Activated CD8-positive, alpha-beta T cell treated with anti-CD3 and anti-CD28 coated beads for 36 hours (primary cell): ENCODE measurements around the gene PNLDC1. TPM values are rescaled to one million over a fixed set of nuclear protein-coding genes. Genes with fewer than 3 reads are reported as not detected.

Source experiments
- ATAC-seq: fragments of 200-7000 bp; cut with Tn5 transposase; one replicate; pipeline ENCODE4 v1.10.0; 2021; ENCODE audit warnings: mild to moderate bottlenecking, moderate library complexity
- CTCF ChIA-PET: fragments of 350-600 bp; sonication (Branson Sonifier 250); formaldehyde crosslinking; loops from one replicate; lab custom pipeline; 2021; ENCODE audit warnings: antibody characterized with exemption; lab: Charles Lee
- POLR2A ChIA-PET: fragments of 350-600 bp; sonication (Branson Sonifier 250); formaldehyde crosslinking; loops from one replicate; lab custom pipeline; 2021; ENCODE audit warnings: antibody characterized with exemption; lab: Charles Lee
- DNase-seq: peaks from one replicate; pipeline ENCODE4 v3.0.0-alpha.2; 2020
- H3K27ac Mint-ChIP-seq: one replicate; pipeline ENCODE4 v1.8.0; 2021; ENCODE audit warnings: mild to moderate bottlenecking, mixed read lengths
- H3K27me3 Mint-ChIP-seq: one replicate; pipeline ENCODE4 v1.8.0; 2021; ENCODE audit warnings: mixed read lengths
- H3K36me3 Mint-ChIP-seq: one replicate; pipeline ENCODE4 v1.8.0; 2021; ENCODE audit warnings: low read depth, mixed read lengths
- H3K4me1 Mint-ChIP-seq: one replicate; pipeline ENCODE4 v1.8.0; 2021; ENCODE audit warnings: low read depth, mixed read lengths
- H3K4me3 Mint-ChIP-seq: one replicate; pipeline ENCODE4 v1.8.0; 2021; ENCODE audit warnings: mild to moderate bottlenecking, moderate library complexity, mixed read lengths
- H3K9me3 Mint-ChIP-seq: one replicate; pipeline ENCODE4 v1.8.0; 2021; ENCODE audit warnings: mixed read lengths
- intact Hi-C: fragments of 100-400 bp; cut with micrococcal nuclease; formaldehyde crosslinking; loops from one replicate; pipeline ENCODE4 v1.10.0; 2022
- total RNA-seq, 2 experiments: library from RNA; stranded (reverse); gene quantifications; one replicate each; pipeline ENCODE4 v1.2.3, GENCODE V29; 2021
- TF ChIP-seq, protein P1 (sequence below): fragments of 200-600 bp; IDR thresholded peaks from one replicate; pipeline ENCODE4 v1.8.0; 2022; ENCODE audit warnings: antibody characterized with exemption, mild to moderate bottlenecking

PNLDC1 gene
- total RNA-seq, 2 experiments from 2014 or later, result 0.34 to 0.54 TPM

DNA sequence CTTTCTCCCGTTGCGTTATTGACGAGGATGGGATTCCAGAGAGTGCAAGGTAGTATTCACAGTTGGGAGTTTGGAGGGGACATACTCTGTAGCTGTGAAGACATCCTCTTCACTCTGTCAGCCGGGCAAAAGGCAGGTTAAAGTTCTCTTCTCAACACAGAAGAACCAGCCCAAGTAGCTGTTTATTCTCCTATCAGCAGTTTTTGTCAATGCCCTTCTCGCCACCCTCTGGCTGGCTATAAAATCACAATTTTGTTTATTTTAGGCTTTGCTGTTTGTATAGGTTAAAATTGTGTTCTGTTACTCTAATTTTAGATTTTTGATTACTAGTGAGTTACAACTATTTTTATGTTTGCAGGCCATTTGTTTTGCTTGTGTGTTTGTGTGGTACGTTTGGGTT, 52.8 kb downstream of the PNLDC1 start:
- ChIA-PET CTCF (interaction anchor here (0.7 to 2.1 kb wide), 6 partner anchors 9 to 161 kb away, joined by 3 to 6 read pairs (median 4); partner anchors contain the start of gene MRPL18), POLR2A (no interaction called here)
- peaks cover 2% of the 10 kb centered on the region for H3K36me3 Mint-ChIP-seq
- intact Hi-C loops, result no loop called here
- DNase-seq (no peak), ATAC-seq (peak; percentile 30)
- peaks cover 8% of the 10 kb centered on the region for H3K9me3 Mint-ChIP-seq
- H3K4me3 Mint-ChIP-seq, result no peak overlapping the region
- TF ChIP-seq, protein P1, sequence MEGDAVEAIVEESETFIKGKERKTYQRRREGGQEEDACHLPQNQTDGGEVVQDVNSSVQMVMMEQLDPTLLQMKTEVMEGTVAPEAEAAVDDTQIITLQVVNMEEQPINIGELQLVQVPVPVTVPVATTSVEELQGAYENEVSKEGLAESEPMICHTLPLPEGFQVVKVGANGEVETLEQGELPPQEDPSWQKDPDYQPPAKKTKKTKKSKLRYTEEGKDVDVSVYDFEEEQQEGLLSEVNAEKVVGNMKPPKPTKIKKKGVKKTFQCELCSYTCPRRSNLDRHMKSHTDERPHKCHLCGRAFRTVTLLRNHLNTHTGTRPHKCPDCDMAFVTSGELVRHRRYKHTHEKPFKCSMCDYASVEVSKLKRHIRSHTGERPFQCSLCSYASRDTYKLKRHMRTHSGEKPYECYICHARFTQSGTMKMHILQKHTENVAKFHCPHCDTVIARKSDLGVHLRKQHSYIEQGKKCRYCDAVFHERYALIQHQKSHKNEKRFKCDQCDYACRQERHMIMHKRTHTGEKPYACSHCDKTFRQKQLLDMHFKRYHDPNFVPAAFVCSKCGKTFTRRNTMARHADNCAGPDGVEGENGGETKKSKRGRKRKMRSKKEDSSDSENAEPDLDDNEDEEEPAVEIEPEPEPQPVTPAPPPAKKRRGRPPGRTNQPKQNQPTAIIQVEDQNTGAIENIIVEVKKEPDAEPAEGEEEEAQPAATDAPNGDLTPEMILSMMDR, result no peak
- H3K27me3 Mint-ChIP-seq, result no peaks in the 10 kb centered on the region
- H3K4me1 Mint-ChIP-seq, result peaks cover 3% of the 10 kb centered on the region
- no peak overlapping the region for H3K27ac Mint-ChIP-seq

DNA sequence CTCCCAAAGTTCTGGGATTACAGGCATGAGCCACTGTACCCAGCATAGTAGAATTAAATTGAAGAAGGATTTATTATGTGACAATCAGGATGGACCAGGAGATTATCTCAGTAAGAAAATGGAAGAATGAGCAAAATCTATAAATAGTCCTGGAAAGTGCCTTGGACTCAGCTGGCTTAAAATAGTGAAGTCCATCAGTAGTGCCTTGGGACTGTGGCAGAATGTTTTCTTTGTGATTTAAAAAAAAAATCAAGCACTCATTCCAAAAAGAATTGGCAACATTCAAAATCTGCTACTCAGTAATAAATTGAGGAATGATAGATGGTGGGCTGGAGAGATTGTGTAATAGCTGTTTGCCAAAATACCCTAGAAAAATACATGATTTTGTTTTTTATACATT, 53.7 kb downstream of the PNLDC1 start:
- Mint-ChIP-seq H3K27ac (no peak overlapping the region), H3K9me3 (peaks cover 3% of the 10 kb centered on the region), H3K27me3 (no peaks in the 10 kb centered on the region), H3K36me3 (no peaks in the 10 kb centered on the region), H3K4me1 (peaks cover 3% of the 10 kb centered on the region), H3K4me3 (no peak overlapping the region)
- intact Hi-C loops, result no loop called here
- ChIA-PET POLR2A (no interaction called here), CTCF (no interaction called here)
- TF ChIP-seq, protein P1, result no peak
- ATAC-seq (no peak), DNase-seq (no peak)

DNA sequence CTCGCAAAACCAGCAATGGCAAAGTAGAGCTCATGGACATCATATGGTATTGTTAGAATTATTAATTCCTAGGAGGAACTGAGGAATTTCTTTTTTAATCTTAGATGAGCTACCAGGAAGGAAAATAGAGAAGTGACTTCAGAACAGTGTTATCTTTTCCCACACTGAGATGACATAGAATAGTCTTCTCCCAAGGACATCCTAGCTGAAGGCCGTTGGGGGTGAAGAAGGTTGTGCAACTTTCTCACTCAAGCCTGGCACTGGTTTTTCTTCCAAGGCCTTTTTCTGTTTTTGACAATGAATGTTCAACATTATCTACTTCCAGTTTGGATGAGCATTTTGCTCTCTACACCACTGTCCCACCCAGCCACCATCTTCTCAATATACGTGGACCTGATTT, 54.9 kb downstream of the PNLDC1 start:
- H3K27me3 Mint-ChIP-seq, result no peaks in the 10 kb centered on the region
- CTCF ChIA-PET, result interaction anchor here (1.5 kb wide), 1 partner anchor 163 kb away, joined by 4 read pairs; no protein-coding TSS in a partner anchor
- H3K4me1 Mint-ChIP-seq, result no peaks in the 10 kb centered on the region
- ATAC-seq, result no peak
- no peak overlapping the region for H3K4me3 Mint-ChIP-seq
- H3K9me3 Mint-ChIP-seq, result peaks cover 3% of the 10 kb centered on the region
- H3K36me3 Mint-ChIP-seq, result no peaks in the 10 kb centered on the region
- TF ChIP-seq, protein P1, result no peak
- intact Hi-C loops, result no loop called here
- H3K27ac Mint-ChIP-seq, result no peak overlapping the region
- POLR2A ChIA-PET, result interaction anchor here (0.8 kb wide), 1 partner anchor 65 kb away, joined by 3 read pairs; the partner anchor contains the start of gene TCP1
- no peak for DNase-seq

DNA sequence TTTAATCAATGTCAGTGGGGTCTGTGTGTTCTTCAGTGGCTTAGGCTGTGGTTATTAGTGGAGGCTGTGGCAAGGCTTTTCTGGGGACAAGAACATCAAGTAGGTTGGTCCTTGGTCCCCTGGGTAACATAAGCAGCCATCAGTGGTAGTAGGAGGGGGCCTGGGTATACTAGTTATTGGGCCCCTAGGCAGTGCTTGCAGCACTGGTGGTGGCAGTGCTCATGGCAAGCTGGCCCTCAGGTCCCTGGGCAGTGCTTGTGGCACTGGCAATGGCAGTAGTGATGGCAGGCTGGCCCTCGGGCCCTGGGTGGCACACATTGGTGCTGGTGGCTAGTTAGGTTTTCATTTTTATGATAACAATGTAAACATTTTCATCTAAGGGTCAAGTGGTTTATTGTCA, 58.2 kb downstream of the PNLDC1 start:
- TF ChIP-seq, protein P1, result no peak

DNA sequence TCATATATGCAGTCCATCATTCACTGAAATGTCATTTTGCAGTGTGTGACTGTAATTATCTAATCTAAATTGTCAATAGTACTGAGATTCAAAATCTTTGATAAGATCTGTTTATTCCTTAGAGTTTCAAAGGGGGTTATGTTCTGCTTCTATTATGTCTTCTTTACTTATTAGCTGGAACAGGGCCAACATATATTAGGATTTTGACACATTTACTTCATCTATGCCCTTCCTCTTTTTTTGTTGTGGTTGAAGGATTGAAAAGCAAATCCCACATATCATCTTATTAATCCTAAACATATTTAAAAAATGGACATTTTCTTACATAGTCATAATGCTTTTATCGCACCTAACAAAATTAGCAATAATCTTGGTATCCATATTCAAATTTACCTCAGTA, 60.4 kb downstream of the PNLDC1 start:
- Mint-ChIP-seq H3K36me3 (no peaks in the 10 kb centered on the region), H3K4me3 (no peak overlapping the region), H3K27ac (no peak overlapping the region), H3K27me3 (peaks cover 2% of the 10 kb centered on the region), H3K9me3 (peaks cover 3% of the 10 kb centered on the region), H3K4me1 (peaks cover 15% of the 10 kb centered on the region)
- intact Hi-C loops, result loop anchor here (5.0 to 10.0 kb wide), 3 partner anchors 82 to 594 kb away; no protein-coding TSS in a partner anchor
- DNase-seq (no peak), ATAC-seq (no peak)
- ChIA-PET CTCF (no interaction called here), POLR2A (no interaction called here)
- TF ChIP-seq, protein P1, result no peak

More for the DNA sequence above, 58.2 kb downstream of the PNLDC1 start:
- no peaks in the 10 kb centered on the region for H3K36me3 Mint-ChIP-seq
- ATAC-seq, result no peak
- H3K9me3 Mint-ChIP-seq, result peaks cover 3% of the 10 kb centered on the region
- peaks cover 15% of the 10 kb centered on the region for H3K4me1 Mint-ChIP-seq
- peaks cover 2% of the 10 kb centered on the region for H3K27me3 Mint-ChIP-seq
- POLR2A ChIA-PET, result interaction anchor here (0.7 kb wide), 1 partner anchor 69 kb away, joined by 4 read pairs; no protein-coding TSS in a partner anchor
- CTCF ChIA-PET, result no interaction called here
- intact Hi-C loops, result no loop called here
- H3K27ac Mint-ChIP-seq, result no peak overlapping the region
- DNase-seq, result no peak
- H3K4me3 Mint-ChIP-seq, result no peak overlapping the region
